Activated T-helper 1 cell treated with anti-CD3 and anti-CD28 coated beads, Interleukin-12 subunit alpha, Interleukin-12 subunit beta, Interleukin-2, Interleukin-4 antibody, amounts not matched to agents 30 ng/mL and 10 ng/mL and 1 ng/mL, durations not matched to agents 14 hours and 24 hours and 36 hours (primary cell): ENCODE measurements around the gene IFI27L2. TPM values are rescaled to one million over a fixed set of nuclear protein-coding genes. Genes with fewer than 3 reads are reported as not detected.

ENCODE experiments used
- DNase-seq: peaks from one replicate; pipeline ENCODE4 v3.0.0; 2021; ENCODE audit warnings: low spot score
- H3K27ac Mint-ChIP-seq: one replicate; pipeline ENCODE4 v1.8.0; 2021; ENCODE audit warnings: mild to moderate bottlenecking, mixed read lengths
- H3K27me3 Mint-ChIP-seq: one replicate; pipeline ENCODE4 v1.8.0; 2022; ENCODE audit warnings: mild to moderate bottlenecking, moderate library complexity, mixed read lengths; ENCODE audit not compliant: insufficient read depth
- H3K36me3 Mint-ChIP-seq: one replicate; pipeline ENCODE4 v1.8.0; 2021; ENCODE audit warnings: low read depth, mixed read lengths
- H3K4me1 Mint-ChIP-seq: one replicate; pipeline ENCODE4 v1.8.0; 2021; ENCODE audit warnings: low read depth, mixed read lengths
- H3K4me3 Mint-ChIP-seq: one replicate; pipeline ENCODE4 v1.8.0; 2021; ENCODE audit warnings: mild to moderate bottlenecking, moderate library complexity, mixed read lengths
- H3K9me3 Mint-ChIP-seq: one replicate; pipeline ENCODE4 v1.8.0; 2021; ENCODE audit warnings: mixed read lengths
- intact Hi-C: fragments of 100-400 bp; cut with micrococcal nuclease; formaldehyde crosslinking; loops from one replicate; pipeline ENCODE4 v1.15.1; 2024
- total RNA-seq: library from RNA; stranded (reverse); gene quantifications from 2 replicates; pipeline ENCODE4 v1.2.3, GENCODE V29; 2022

Gene IFI27L2
- total RNA-seq, 1 donor from 2014 or later = 33.5 TPM

DNA sequence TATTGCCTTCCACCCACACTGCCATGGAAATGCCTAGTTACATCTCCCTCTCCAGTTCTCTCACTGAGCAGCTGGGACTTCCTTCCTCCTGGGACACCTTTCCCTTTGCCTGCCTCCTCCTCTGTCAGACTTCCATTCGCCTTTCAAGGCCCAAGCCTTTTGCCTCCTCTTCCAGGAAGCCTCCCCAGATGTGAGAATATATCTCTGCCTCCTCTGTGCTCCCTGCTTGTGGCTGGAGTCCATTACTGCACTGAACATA is 3.1 kb downstream of the IFI27L2 start:
- no peak for DNase-seq
- Mint-ChIP-seq H3K27me3 (peaks cover 17% of the 10 kb centered on the region), H3K4me3 (no peak overlapping the region), H3K9me3 (no peaks in the 10 kb centered on the region), H3K27ac (no peak overlapping the region), H3K4me1 (peaks cover 22% of the 10 kb centered on the region), H3K36me3 (no peaks in the 10 kb centered on the region)
- intact Hi-C loops = no loop called here

- peaks cover 20% of the 10 kb centered on the region for H3K4me1 Mint-ChIP-seq
- peaks cover 2% of the 10 kb centered on the region for H3K9me3 Mint-ChIP-seq
- H3K27ac Mint-ChIP-seq = no peak overlapping the region
- no peak overlapping the region for H3K4me3 Mint-ChIP-seq
- H3K36me3 Mint-ChIP-seq = no peaks in the 10 kb centered on the region
- DNase-seq = no peak
- intact Hi-C loops = no loop called here
- H3K27me3 Mint-ChIP-seq = peaks cover 14% of the 10 kb centered on the region
Measured at GRCh38 chr14:94125659-94126418, 3.6 kb downstream of the IFI27L2 start.

GRCh38 chr14:94124582-94125377 is 4.6 kb downstream of the IFI27L2 start:
- H3K27ac Mint-ChIP-seq = no peak overlapping the region
- intact Hi-C loops = no loop called here

DNA sequence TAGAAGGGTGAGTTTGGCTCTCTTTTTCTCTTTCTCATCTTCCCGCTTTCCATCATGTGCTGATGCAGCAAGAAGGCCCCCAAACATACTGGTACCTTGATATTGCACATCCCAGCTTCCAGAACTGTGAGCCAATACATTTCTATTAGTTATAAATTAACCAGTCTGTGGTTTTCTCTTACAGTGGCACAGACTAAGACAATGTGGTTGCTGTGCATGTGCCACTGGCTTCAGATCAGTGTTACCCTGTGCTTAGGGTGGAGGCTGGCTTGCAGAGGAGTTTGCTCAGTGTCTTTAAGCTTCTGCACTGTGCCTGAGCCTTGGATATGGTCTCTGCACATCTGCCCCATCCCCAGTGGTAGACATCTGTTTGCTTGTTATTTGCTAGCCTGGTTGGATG is 5.5 kb downstream of the IFI27L2 start:
- peaks cover 8% of the 10 kb centered on the region for H3K27me3 Mint-ChIP-seq
- peaks cover 6% of the 10 kb centered on the region for H3K4me1 Mint-ChIP-seq
- no peaks in the 10 kb centered on the region for H3K36me3 Mint-ChIP-seq
- H3K9me3 Mint-ChIP-seq = peaks cover 13% of the 10 kb centered on the region
- H3K4me3 Mint-ChIP-seq = no peak overlapping the region
- intact Hi-C loops = no loop called here
- H3K27ac Mint-ChIP-seq = no peak overlapping the region
- DNase-seq = no peak

More at GRCh38 chr14:94124582-94125377, 4.6 kb downstream of the IFI27L2 start:
- no peak for DNase-seq
- H3K9me3 Mint-ChIP-seq = peaks cover 10% of the 10 kb centered on the region
- no peak overlapping the region for H3K4me3 Mint-ChIP-seq
- peaks cover 10% of the 10 kb centered on the region for H3K4me1 Mint-ChIP-seq
- H3K27me3 Mint-ChIP-seq = peaks cover 8% of the 10 kb centered on the region
- H3K36me3 Mint-ChIP-seq = no peaks in the 10 kb centered on the region

GRCh38 chr14:94123296-94123695 is 6.1 kb downstream of the IFI27L2 start:
- intact Hi-C loops = no loop called here
- Mint-ChIP-seq H3K9me3 (peaks cover 13% of the 10 kb centered on the region), H3K4me1 (no peaks in the 10 kb centered on the region), H3K36me3 (no peaks in the 10 kb centered on the region), H3K4me3 (no peak overlapping the region), H3K27ac (no peak overlapping the region), H3K27me3 (peaks cover 8% of the 10 kb centered on the region)
- no peak for DNase-seq

DNA sequence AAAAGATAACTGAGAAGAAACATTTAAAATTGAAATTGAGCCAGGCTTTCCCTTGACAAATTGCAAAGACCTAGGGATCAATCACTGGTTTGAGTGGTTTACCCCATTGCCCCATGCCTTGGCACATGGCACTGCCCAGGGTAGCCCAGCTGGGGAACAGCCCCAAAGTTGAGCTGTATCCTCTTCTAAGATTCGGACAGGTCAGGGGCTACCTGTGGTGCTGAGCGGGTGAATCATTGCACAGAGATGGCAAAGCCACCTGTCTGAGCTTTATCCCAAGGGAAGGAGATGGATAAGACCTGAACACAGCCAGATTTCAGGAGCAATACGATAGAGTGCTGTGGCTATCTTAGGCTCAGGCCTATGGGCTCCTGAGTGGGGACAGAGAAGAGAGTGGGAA is 7.0 kb downstream of the IFI27L2 start:
- H3K4me1 Mint-ChIP-seq = peaks cover 5% of the 10 kb centered on the region
- no peaks in the 10 kb centered on the region for H3K36me3 Mint-ChIP-seq
- H3K27me3 Mint-ChIP-seq = peaks cover 8% of the 10 kb centered on the region
- no peak for DNase-seq
- H3K9me3 Mint-ChIP-seq = peaks cover 13% of the 10 kb centered on the region
- H3K4me3 Mint-ChIP-seq = no peak overlapping the region
- no peak overlapping the region for H3K27ac Mint-ChIP-seq
- intact Hi-C loops = no loop called here

DNA sequence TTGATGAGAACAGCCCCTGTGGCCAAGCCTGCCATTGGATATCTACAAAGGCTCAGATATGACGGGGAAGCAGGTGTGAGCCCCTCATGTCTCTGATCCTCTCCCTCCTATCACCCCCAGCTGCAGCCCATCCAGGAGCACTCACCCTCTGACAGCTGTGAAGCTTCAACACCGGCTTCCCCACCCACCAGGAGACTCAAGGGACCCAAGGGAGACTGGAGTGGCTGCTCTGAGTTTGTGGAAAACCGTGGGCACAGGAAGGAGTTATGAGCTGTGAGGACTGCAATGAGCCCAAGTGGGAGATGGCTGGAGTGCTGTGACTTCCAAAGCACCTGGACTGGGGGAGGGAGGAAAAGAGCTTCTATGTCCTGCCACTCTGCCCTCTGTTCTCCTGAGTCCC is 7.9 kb downstream of the IFI27L2 start:
- peaks cover 13% of the 10 kb centered on the region for H3K9me3 Mint-ChIP-seq
- peaks cover 5% of the 10 kb centered on the region for H3K4me1 Mint-ChIP-seq
- no peak overlapping the region for H3K4me3 Mint-ChIP-seq
- no peak overlapping the region for H3K27ac Mint-ChIP-seq
- H3K36me3 Mint-ChIP-seq = no peaks in the 10 kb centered on the region
- DNase-seq = no peak
- H3K27me3 Mint-ChIP-seq = peaks cover 8% of the 10 kb centered on the region
- intact Hi-C loops = no loop called here

- intact Hi-C loops = no loop called here
- Mint-ChIP-seq H3K9me3 (peaks cover 13% of the 10 kb centered on the region), H3K27me3 (peaks cover 8% of the 10 kb centered on the region), H3K27ac (no peak overlapping the region), H3K4me1 (peaks cover 5% of the 10 kb centered on the region), H3K4me3 (no peak overlapping the region), H3K36me3 (no peaks in the 10 kb centered on the region)
- DNase-seq = no peak
Measured at GRCh38 chr14:94120667-94121340, 8.6 kb downstream of the IFI27L2 start.

DNA sequence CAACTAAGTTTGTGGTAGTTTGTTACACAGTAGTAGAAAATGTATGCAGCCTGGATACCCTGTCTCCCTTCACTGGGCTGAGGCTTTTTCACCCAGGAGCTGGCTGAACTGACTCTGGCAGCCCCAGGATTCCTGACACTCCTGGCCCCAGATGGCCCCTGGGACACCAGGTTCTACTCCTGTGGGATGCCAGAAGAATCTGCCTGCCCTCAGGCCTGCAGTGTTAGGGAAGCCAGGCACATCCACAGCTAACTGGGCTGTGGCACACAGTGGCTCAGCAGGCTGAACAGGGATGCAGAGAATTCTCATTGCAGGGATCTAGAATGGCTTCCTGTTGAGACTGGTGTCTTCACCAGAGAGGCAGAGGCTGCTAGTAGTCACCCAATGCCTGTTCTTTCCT is 10.3 kb downstream of the IFI27L2 start:
- DNase-seq = no peak
- peaks cover 13% of the 10 kb centered on the region for H3K9me3 Mint-ChIP-seq

GRCh38 chr14:94117856-94118255 is 11.5 kb downstream of the IFI27L2 start:
- Mint-ChIP-seq H3K4me3 (no peak overlapping the region), H3K4me1 (peaks cover 14% of the 10 kb centered on the region), H3K9me3 (peaks cover 13% of the 10 kb centered on the region), H3K36me3 (no peaks in the 10 kb centered on the region), H3K27me3 (peaks cover 8% of the 10 kb centered on the region), H3K27ac (no peak overlapping the region)
- intact Hi-C loops = no loop called here
- DNase-seq = no peak

More for the DNA sequence above, 10.3 kb downstream of the IFI27L2 start:
- Mint-ChIP-seq H3K4me1 (peaks cover 12% of the 10 kb centered on the region), H3K27me3 (peaks cover 8% of the 10 kb centered on the region), H3K36me3 (no peaks in the 10 kb centered on the region), H3K4me3 (no peak overlapping the region), H3K27ac (no peak overlapping the region)
- intact Hi-C loops = no loop called here

- Mint-ChIP-seq H3K9me3 (peaks cover 13% of the 10 kb centered on the region), H3K27me3 (peaks cover 3% of the 10 kb centered on the region), H3K4me3 (no peak overlapping the region), H3K27ac (no peak overlapping the region), H3K36me3 (no peaks in the 10 kb centered on the region), H3K4me1 (peaks cover 20% of the 10 kb centered on the region)
- intact Hi-C loops = no loop called here
- no peak for DNase-seq
Measured at GRCh38 chr14:94116701-94117100, 12.7 kb downstream of the IFI27L2 start.

DNA sequence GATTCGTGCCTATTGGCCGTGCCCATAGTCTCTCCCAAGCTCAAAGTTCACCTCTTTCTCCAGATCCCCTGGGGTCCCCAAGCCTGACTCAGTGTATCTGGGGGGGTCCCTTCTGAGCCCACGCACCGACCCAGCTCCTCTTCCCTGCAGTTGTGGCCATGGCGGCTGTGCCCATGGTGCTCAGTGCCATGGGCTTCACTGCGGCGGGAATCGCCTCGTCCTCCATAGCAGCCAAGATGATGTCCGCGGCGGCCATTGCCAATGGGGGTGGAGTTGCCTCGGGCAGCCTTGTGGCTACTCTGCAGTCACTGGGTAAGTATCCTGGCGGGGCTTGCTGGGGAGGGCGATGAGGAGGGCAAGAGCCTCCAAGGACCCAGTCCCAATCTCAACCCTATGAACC is 13.8 kb downstream of the IFI27L2 start:
- intact Hi-C loops = no loop called here
- Mint-ChIP-seq H3K4me3 (no peak overlapping the region), H3K4me1 (peaks cover 20% of the 10 kb centered on the region)

GRCh38 chr14:94115058-94115591 is 14.3 kb downstream of the IFI27L2 start:
- Mint-ChIP-seq H3K27me3 (no peaks in the 10 kb centered on the region), H3K4me3 (no peak overlapping the region), H3K27ac (no peak overlapping the region), H3K9me3 (peaks cover 6% of the 10 kb centered on the region), H3K36me3 (no peaks in the 10 kb centered on the region), H3K4me1 (peaks cover 20% of the 10 kb centered on the region)
- no peak for DNase-seq
- intact Hi-C loops = no loop called here

More for the DNA sequence above, 13.8 kb downstream of the IFI27L2 start:
- Mint-ChIP-seq H3K27me3 (no peaks in the 10 kb centered on the region), H3K36me3 (no peaks in the 10 kb centered on the region), H3K27ac (no peak overlapping the region), H3K9me3 (peaks cover 9% of the 10 kb centered on the region)
- no peak for DNase-seq
